H9 (cell line): Measurements from ENCODE around the gene COA5. TPM values are rescaled to one million over a fixed set of nuclear protein-coding genes. Genes with fewer than 3 reads are reported as not detected.

Source experiments
- DNase-seq: peaks from one replicate; pipeline ENCODE4 v3.0.0-alpha.2; 2017
- H2AFZ ChIP-seq: one replicate; pipeline ENCODE4 v1.6.1; 2013; ENCODE audit warnings: mild to moderate bottlenecking, low read length, control low read depth, moderate library complexity
- H2AK5ac ChIP-seq: 2 replicates; pipeline ENCODE4 v1.6.1; 2013; ENCODE audit warnings: low read length, control low read depth, mixed read lengths; ENCODE audit not compliant: insufficient read length
- H2BK120ac ChIP-seq: one replicate; pipeline ENCODE4 v1.6.1; 2013; ENCODE audit warnings: low read depth, mild to moderate bottlenecking, low read length, control low read depth, inconsistent platforms; ENCODE audit not compliant: poor library complexity, severe bottlenecking
- H2BK12ac ChIP-seq: 2 replicates; pipeline ENCODE4 v1.6.1; 2013; ENCODE audit warnings: low read length, control low read depth, mixed read lengths, low read depth; ENCODE audit not compliant: insufficient read length
- H2BK15ac ChIP-seq: 2 replicates; pipeline ENCODE4 v1.6.1; 2013; ENCODE audit warnings: low read depth, low read length, control low read depth
- H2BK20ac ChIP-seq: one replicate; pipeline ENCODE4 v1.6.1; 2013; ENCODE audit warnings: low read depth, mild to moderate bottlenecking, low read length, control low read depth, inconsistent platforms; ENCODE audit not compliant: poor library complexity, severe bottlenecking
- H2BK5ac ChIP-seq: 2 replicates; pipeline ENCODE4 v1.6.1; 2013; ENCODE audit warnings: low read length, control low read depth, mixed read lengths; ENCODE audit not compliant: insufficient read length
- H3K14ac ChIP-seq: 2 replicates; pipeline ENCODE4 v1.6.1; 2013; ENCODE audit warnings: low read length, control low read depth; ENCODE audit not compliant: insufficient read depth
- H3K18ac ChIP-seq: 2 replicates; pipeline ENCODE4 v1.6.1; 2013; ENCODE audit warnings: low read depth, mild to moderate bottlenecking, mixed read lengths, low read length, control low read depth; ENCODE audit not compliant: insufficient read length
- H3K23ac ChIP-seq: 2 replicates; pipeline ENCODE4 v1.6.1; 2013; ENCODE audit warnings: low read length, control low read depth, mixed read lengths, low read depth; ENCODE audit not compliant: insufficient read length
- H3K23me2 ChIP-seq: 2 replicates; pipeline ENCODE4 v1.6.1; 2013; ENCODE audit warnings: low read depth, mild to moderate bottlenecking, mixed read lengths, low read length, control low read depth; ENCODE audit not compliant: insufficient read length, poor library complexity, severe bottlenecking
- H3K27ac ChIP-seq: 2 replicates; pipeline ENCODE4 v1.5.1; 2013; ENCODE audit warnings: low read length, control low read depth, mixed read lengths, low read depth; ENCODE audit not compliant: insufficient read length
- H3K27me3 ChIP-seq: 2 replicates; pipeline ENCODE4 v1.6.1; 2013; ENCODE audit warnings: low read length, control low read depth, inconsistent platforms; ENCODE audit not compliant: insufficient read depth
- H3K4ac ChIP-seq: 2 replicates; pipeline ENCODE4 v1.6.1; 2013; ENCODE audit warnings: low read depth, mild to moderate bottlenecking, control low read depth, inconsistent platforms, low read length, moderate library complexity
- H3K4me1 ChIP-seq: 2 replicates; pipeline ENCODE4 v1.6.1; 2013; ENCODE audit warnings: low read length, control low read depth, inconsistent platforms; ENCODE audit not compliant: insufficient read depth
- H3K4me2 ChIP-seq: 2 replicates; pipeline ENCODE4 v1.6.1; 2013; ENCODE audit warnings: low read length, control low read depth, mixed read lengths; ENCODE audit not compliant: insufficient read length, insufficient read depth
- H3K56ac ChIP-seq: 2 replicates; pipeline ENCODE4 v1.6.1; 2013; ENCODE audit warnings: low read depth, mild to moderate bottlenecking, mixed read lengths, low read length, control low read depth; ENCODE audit not compliant: insufficient read length
- H3K79me1 ChIP-seq: 2 replicates; pipeline ENCODE4 v1.6.1; 2013; ENCODE audit warnings: low read depth, mild to moderate bottlenecking, moderate library complexity, low read length, control low read depth, inconsistent platforms; ENCODE audit not compliant: insufficient read depth, poor library complexity, severe bottlenecking
- H3K79me2 ChIP-seq: 2 replicates; pipeline ENCODE4 v1.6.1; 2013; ENCODE audit warnings: low read length, control low read depth, inconsistent platforms; ENCODE audit not compliant: insufficient read depth
- H3K9ac ChIP-seq: 2 replicates; pipeline ENCODE4 v1.6.1; 2013; ENCODE audit warnings: low read length, control low read depth, mixed read lengths; ENCODE audit not compliant: insufficient read length; ENCODE audit errors: extremely low read depth
- H3K9me3 ChIP-seq: one replicate; pipeline ENCODE4 v1.6.1; 2013; ENCODE audit warnings: low read depth, low read length, inconsistent platforms; ENCODE audit not compliant: control insufficient read depth
- H3T11ph ChIP-seq: one replicate; pipeline ENCODE4 v1.6.1; 2013; ENCODE audit warnings: mild to moderate bottlenecking, low read length, control low read depth, inconsistent platforms
- H4K20me1 ChIP-seq: one replicate; pipeline ENCODE4 v1.6.1; 2013; ENCODE audit not compliant: control insufficient read depth, insufficient read length, insufficient read depth
- H4K5ac ChIP-seq: 2 replicates; pipeline ENCODE4 v1.6.1; 2013; ENCODE audit warnings: low read depth, mild to moderate bottlenecking, mixed read lengths, low read length, control low read depth; ENCODE audit not compliant: insufficient read length
- H4K8ac ChIP-seq: replicated peaks from 2 replicates; pipeline ENCODE4 v1.6.1; 2013; ENCODE audit warnings: low read length, control low read depth, mixed read lengths, low read depth; ENCODE audit not compliant: insufficient read length
- H4K91ac ChIP-seq: 2 replicates; pipeline ENCODE4 v1.6.1; 2013; ENCODE audit warnings: low read depth, mild to moderate bottlenecking, moderate library complexity, mixed read lengths, low read length, control low read depth; ENCODE audit not compliant: insufficient read length
- H3K27ac Mint-ChIP-seq, 3 experiments: 2 replicates in 2 of 3; 3 replicates in 1 of 3; pipeline ENCODE4 v1.8.0; 2020 to 2021; ENCODE audit warnings: mixed read lengths in 3 of 3, mild to moderate bottlenecking in 1 of 3, moderate library complexity in 1 of 3
- H3K27me3 Mint-ChIP-seq: 2 replicates; pipeline ENCODE4 v1.8.0; 2021; ENCODE audit warnings: low read depth, mild to moderate bottlenecking, moderate library complexity, mixed read lengths
- H3K36me3 Mint-ChIP-seq, 3 experiments: 2 replicates in 2 of 3; 3 replicates in 1 of 3; pipeline ENCODE4 v1.8.0; 2020 to 2021; ENCODE audit warnings: low read depth in 3 of 3, mixed read lengths in 3 of 3; ENCODE audit not compliant: insufficient read depth in 1 of 3
- H3K4me1 Mint-ChIP-seq, 2 experiments: 2 replicates each; pipeline ENCODE4 v1.8.0; 2020; ENCODE audit warnings: mixed read lengths in 2 of 2
- H3K4me3 Mint-ChIP-seq, 2 experiments: 2 replicates in 1 of 2; 3 replicates in 1 of 2; pipeline ENCODE4 v1.8.0; 2020 to 2021; ENCODE audit warnings: mild to moderate bottlenecking in 2 of 2, mixed read lengths in 2 of 2, moderate library complexity in 1 of 2
- H3K9me3 Mint-ChIP-seq, 2 experiments: 2 replicates in 1 of 2; 3 replicates in 1 of 2; pipeline ENCODE4 v1.8.0; 2020; ENCODE audit warnings: mild to moderate bottlenecking in 2 of 2, mixed read lengths in 2 of 2, moderate library complexity in 1 of 2
- WGBS: extraction: QIAGEN DNeasy Blood & Tissue Kit; methylation state at CpG from one replicate; pipeline ENCODE4 v1.1.7; 2013; ENCODE audit warnings: missing lambda C conversion rate, low lambda C conversion rate, mixed read lengths; ENCODE audit not compliant: insufficient read length; ENCODE audit errors: extremely low coverage; 5-methylcytosine and 5-hydroxymethylcytosine counted together
- total RNA-seq: library from RNA; stranded (reverse); gene quantifications from 2 replicates; pipeline ENCODE4 v1.2.1, GENCODE V29; 2021
- TF ChIP-seq, protein P1 (sequence below): fragments of 200-600 bp; sonication (generic); conservative IDR thresholded peaks from 3 replicates; pipeline ENCODE4 v1.8.0; 2021; ENCODE audit warnings: antibody characterized with exemption, mild to moderate bottlenecking

COA5 gene
- total RNA-seq, 1 experiment from 2014 or later, result 23.6 TPM

GRCh38 chr2:98561018-98561417 is 47.3 kb downstream of the COA5 start:
- no peaks in the 10 kb centered on the region for H3K27me3 ChIP-seq
- no peak overlapping the region for H2AK5ac ChIP-seq
- no peak overlapping the region for H2BK120ac ChIP-seq
- H3K23me2 ChIP-seq, result no peaks in the 10 kb centered on the region
- no peaks in the 10 kb centered on the region for H4K20me1 ChIP-seq
- no peak overlapping the region for H3K23ac ChIP-seq
- no peak overlapping the region for H3K27ac Mint-ChIP-seq
- no peak overlapping the region for H3K4me2 ChIP-seq
- no peak overlapping the region for H2BK15ac ChIP-seq
- no peak overlapping the region for H3K14ac ChIP-seq
- no peak for DNase-seq
- no peaks in the 10 kb centered on the region for H3K79me1 ChIP-seq
- no peak overlapping the region for H2BK12ac ChIP-seq
- no peak overlapping the region for H3K18ac ChIP-seq
- no peak overlapping the region for H2AFZ ChIP-seq
- H3K27me3 Mint-ChIP-seq, result no peaks in the 10 kb centered on the region
- H4K91ac ChIP-seq, result no peak overlapping the region
- H3K9ac ChIP-seq, result no peak overlapping the region
- H4K5ac ChIP-seq, result no peak overlapping the region
- H3K4me1 Mint-ChIP-seq, result no peaks in the 10 kb centered on the region
- no CpG with 5 or more reads among the region's 9 CpGs for WGBS
- no peak overlapping the region for H2BK5ac ChIP-seq
- H3K4me3 Mint-ChIP-seq, result no peak overlapping the region
- no peak overlapping the region for H3T11ph ChIP-seq
- H3K9me3 ChIP-seq, result no peaks in the 10 kb centered on the region
- no peaks in the 10 kb centered on the region for H3K9me3 Mint-ChIP-seq
- H3K36me3 Mint-ChIP-seq, result peaks cover 4 to 78% (median 47%) of the 10 kb centered on the region in 3 experiments; a peak in 6 of 7 replicates
- no peaks in the 10 kb centered on the region for H3K79me2 ChIP-seq
- H2BK20ac ChIP-seq, result no peak overlapping the region
- H3K4me1 ChIP-seq, result no peaks in the 10 kb centered on the region
- H3K4ac ChIP-seq, result no peak overlapping the region
- no peak overlapping the region for H3K56ac ChIP-seq
- TF ChIP-seq, protein P1, sequence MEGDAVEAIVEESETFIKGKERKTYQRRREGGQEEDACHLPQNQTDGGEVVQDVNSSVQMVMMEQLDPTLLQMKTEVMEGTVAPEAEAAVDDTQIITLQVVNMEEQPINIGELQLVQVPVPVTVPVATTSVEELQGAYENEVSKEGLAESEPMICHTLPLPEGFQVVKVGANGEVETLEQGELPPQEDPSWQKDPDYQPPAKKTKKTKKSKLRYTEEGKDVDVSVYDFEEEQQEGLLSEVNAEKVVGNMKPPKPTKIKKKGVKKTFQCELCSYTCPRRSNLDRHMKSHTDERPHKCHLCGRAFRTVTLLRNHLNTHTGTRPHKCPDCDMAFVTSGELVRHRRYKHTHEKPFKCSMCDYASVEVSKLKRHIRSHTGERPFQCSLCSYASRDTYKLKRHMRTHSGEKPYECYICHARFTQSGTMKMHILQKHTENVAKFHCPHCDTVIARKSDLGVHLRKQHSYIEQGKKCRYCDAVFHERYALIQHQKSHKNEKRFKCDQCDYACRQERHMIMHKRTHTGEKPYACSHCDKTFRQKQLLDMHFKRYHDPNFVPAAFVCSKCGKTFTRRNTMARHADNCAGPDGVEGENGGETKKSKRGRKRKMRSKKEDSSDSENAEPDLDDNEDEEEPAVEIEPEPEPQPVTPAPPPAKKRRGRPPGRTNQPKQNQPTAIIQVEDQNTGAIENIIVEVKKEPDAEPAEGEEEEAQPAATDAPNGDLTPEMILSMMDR, result no peak
- H3K27ac ChIP-seq, result no peak overlapping the region
- H4K8ac ChIP-seq, result no peak overlapping the region
